ENCODE results near the gene RXFP1. TPM values are rescaled to one million over a fixed set of nuclear protein-coding genes. Genes with fewer than 3 reads are reported as not detected.

The RXFP1 gene
- total RNA-seq, 1 experiment from 2014 or later, result not detected

GRCh38 chr4:158523990-158524535 lies 2.4 kb downstream of the RXFP1 start:
- intact Hi-C loops (cut with micrococcal nuclease; ENCODE audit: unreplicated experiment) (no loop called here), in situ Hi-C loops (cut with HindIII; ENCODE audit: low pct_unique_long_range_greater_than_20kb, low sequenced_read_pairs) (no loop called here)
- Histone ChIP-seq H3K4me3 (ENCODE audit: low read depth in 2 of 2, low read length in 2 of 2) (no peak overlapping the region), H3K4me1 (ENCODE audit: control insufficient read depth, insufficient read depth, low read length) (no peaks in the 10 kb centered on the region), H3K9me3 (ENCODE audit: control insufficient read depth, insufficient read depth, low read depth, low read length) (no peaks in the 10 kb centered on the region), H3K27ac (ENCODE audit: low read length) (no peak overlapping the region), H3K36me3 (ENCODE audit: control insufficient read depth, insufficient read depth, low read length) (no peaks in the 10 kb centered on the region), H3K27me3 (ENCODE audit: control insufficient read depth, insufficient read depth, low read length) (no peaks in the 10 kb centered on the region)
- ChIA-PET POLR2A (no interaction called here), CTCF (no interaction called here)
- ATAC-seq, result no peak
- TF ChIP-seq POLR2AphosphoS5 (IDR thresholded peaks at IDR 0.05; ENCODE audit: low read depth, low read length) (no peak), CTCF (IDR thresholded peaks at IDR 0.05) (no peak), REST (IDR thresholded peaks at IDR 0.05; ENCODE audit: insufficient read depth in 1 of 2, low read depth in 2 of 2, low read length in 1 of 2) (no peak), TCF7L2 (IDR thresholded peaks at IDR 0.05; ENCODE audit: low read depth, low read length) (no peak), SIN3A (IDR thresholded peaks at IDR 0.05; ENCODE audit: borderline replicate concordance, insufficient read depth, low read depth, low read length) (no peak)
- DNase-seq (ENCODE audit: low read depth, low spot score), result no peak
- BruUV-seq (replicated peaks), result no TSS peak

GRCh38 chr4:158527516-158527915 lies 5.8 kb downstream of the RXFP1 start:
- TF ChIP-seq CTCF (IDR thresholded peaks at IDR 0.05), result no peak
- no peak for TF ChIP-seq POLR2AphosphoS5 (IDR thresholded peaks at IDR 0.05; ENCODE audit: low read depth, low read length)
- TF ChIP-seq TCF7L2 (IDR thresholded peaks at IDR 0.05; ENCODE audit: low read depth, low read length), result no peak
- TF ChIP-seq SIN3A (IDR thresholded peaks at IDR 0.05; ENCODE audit: borderline replicate concordance, insufficient read depth, low read depth, low read length), result no peak
- no peak for TF ChIP-seq REST (IDR thresholded peaks at IDR 0.05; ENCODE audit: insufficient read depth in 1 of 2, low read depth in 2 of 2, low read length in 1 of 2)
- CTCF ChIA-PET, result no interaction called here
- Histone ChIP-seq H3K4me3 (ENCODE audit: low read depth in 2 of 2, low read length in 2 of 2) (no peak overlapping the region), H3K27me3 (ENCODE audit: control insufficient read depth, insufficient read depth, low read length) (no peaks in the 10 kb centered on the region), H3K27ac (ENCODE audit: low read length) (no peak overlapping the region), H3K9me3 (ENCODE audit: control insufficient read depth, insufficient read depth, low read depth, low read length) (no peaks in the 10 kb centered on the region), H3K36me3 (ENCODE audit: control insufficient read depth, insufficient read depth, low read length) (no peaks in the 10 kb centered on the region), H3K4me1 (ENCODE audit: control insufficient read depth, insufficient read depth, low read length) (no peaks in the 10 kb centered on the region)
- BruUV-seq (replicated peaks), result no TSS peak
- ATAC-seq, result no peak
- POLR2A ChIA-PET, result no interaction called here
- DNase-seq (ENCODE audit: low read depth, low spot score), result no peak
- intact Hi-C loops (cut with micrococcal nuclease; ENCODE audit: unreplicated experiment) (no loop called here), in situ Hi-C loops (cut with HindIII; ENCODE audit: low pct_unique_long_range_greater_than_20kb, low sequenced_read_pairs) (no loop called here)
